HG03095 (cell line): Measurements from ENCODE around the gene TSPOAP1.

Experiments
- ATAC-seq: cut with Tn5 transposase; IDR thresholded peaks from one replicate; pipeline ENCODE4 v1.9.1; 2021; ENCODE audit warnings: moderate library complexity; ENCODE audit not compliant: unreplicated experiment

The TSPOAP1 gene

GRCh38 chr17:58328195-58329034 is at the start of gene TSPOAP1:
Gene TSPOAP1, minus strand, starts transcription at chr17:58328795. Its CDS starts 875 bp downstream, at chr17:58327920.
- no peak for ATAC-seq

GRCh38 chr17:58377661-58378060 is 49.1 kb upstream of the TSPOAP1 start:
- no peak for ATAC-seq

GRCh38 chr17:58377093-58377601 is 48.6 kb upstream of the TSPOAP1 start:
- no peak for ATAC-seq

GRCh38 chr17:58376472-58377000 is 47.9 kb upstream of the TSPOAP1 start:
- no peak for ATAC-seq

- ATAC-seq, result no peak
Observed at GRCh38 chr17:58375811-58376210, 47.2 kb upstream of the TSPOAP1 start.

- ATAC-seq, result no peak
Observed at GRCh38 chr17:58375256-58375655, 46.7 kb upstream of the TSPOAP1 start.

GRCh38 chr17:58373923-58374322 is 45.3 kb upstream of the TSPOAP1 start:
- no peak for ATAC-seq

GRCh38 chr17:58373003-58373402 is 44.4 kb upstream of the TSPOAP1 start:
- no peak for ATAC-seq

GRCh38 chr17:58371300-58371950 is 42.8 kb upstream of the TSPOAP1 start:
- no peak for ATAC-seq

GRCh38 chr17:58370716-58371115 is 42.1 kb upstream of the TSPOAP1 start:
- ATAC-seq, result no peak

- ATAC-seq, result no peak
Observed at GRCh38 chr17:58370309-58370708, 41.7 kb upstream of the TSPOAP1 start.

- ATAC-seq, result no peak
Observed at GRCh38 chr17:58369214-58370031, 40.8 kb upstream of the TSPOAP1 start.

- no peak for ATAC-seq
Observed at GRCh38 chr17:58368860-58369213, 40.2 kb upstream of the TSPOAP1 start.

- ATAC-seq, result no peak
Observed at GRCh38 chr17:58367461-58367860, 38.9 kb upstream of the TSPOAP1 start.

- ATAC-seq, result no peak
Observed at GRCh38 chr17:58365980-58366595, 37.5 kb upstream of the TSPOAP1 start.

GRCh38 chr17:58365185-58365979 is 36.8 kb upstream of the TSPOAP1 start:
- no peak for ATAC-seq

GRCh38 chr17:58364270-58364942 is 35.8 kb upstream of the TSPOAP1 start:
- ATAC-seq, result no peak

GRCh38 chr17:58363457-58364185 is 35.0 kb upstream of the TSPOAP1 start:
- ATAC-seq, result no peak
